Activated naive CD4-positive, alpha-beta T cell treated with anti-CD3 and anti-CD28 coated beads, Interleukin-2, amount 10 ng/mL, durations not matched to agents 7 days and 5 days (primary cell): Measurements from ENCODE around the gene CFAP141.

ENCODE experiments used
- CTCF ChIA-PET: fragments of 350-600 bp; sonication (Branson Sonifier 250); formaldehyde crosslinking; loops from one replicate; lab custom pipeline; 2021; ENCODE audit warnings: antibody characterized with exemption; lab: Charles Lee
- DNase-seq: peaks from one replicate; pipeline ENCODE4 v3.0.0-alpha.2; 2020
- H3K27ac Mint-ChIP-seq: one replicate; pipeline ENCODE4 v1.8.0; 2021; ENCODE audit warnings: mild to moderate bottlenecking, moderate library complexity, mixed read lengths
- H3K27me3 Mint-ChIP-seq: one replicate; pipeline ENCODE4 v1.8.0; 2021; ENCODE audit warnings: mild to moderate bottlenecking, mixed read lengths
- H3K36me3 Mint-ChIP-seq: one replicate; pipeline ENCODE4 v1.8.0; 2021; ENCODE audit warnings: mixed read lengths
- H3K4me1 Mint-ChIP-seq: one replicate; pipeline ENCODE4 v1.8.0; 2021; ENCODE audit warnings: mixed read lengths
- H3K4me3 Mint-ChIP-seq: one replicate; pipeline ENCODE4 v1.8.0; 2021; ENCODE audit warnings: mild to moderate bottlenecking, moderate library complexity, mixed read lengths
- H3K9me3 Mint-ChIP-seq: one replicate; pipeline ENCODE4 v1.8.0; 2021; ENCODE audit warnings: mixed read lengths

CFAP141 gene

GRCh38 chr1:154193821-154194220 is 12.3 kb downstream of the CFAP141 start:
- H3K36me3 Mint-ChIP-seq, result no peaks in the 10 kb centered on the region
- H3K27me3 Mint-ChIP-seq, result peaks cover 59% of the 10 kb centered on the region
- no peak overlapping the region for H3K4me3 Mint-ChIP-seq
- H3K4me1 Mint-ChIP-seq, result no peaks in the 10 kb centered on the region
- H3K9me3 Mint-ChIP-seq, result no peaks in the 10 kb centered on the region
- no peak for DNase-seq
- CTCF ChIA-PET, result interaction anchor here (1.0 kb wide), 1 partner anchor 141 kb away, joined by 3 read pairs; no protein-coding TSS in a partner anchor
- H3K27ac Mint-ChIP-seq, result no peak overlapping the region

DNA sequence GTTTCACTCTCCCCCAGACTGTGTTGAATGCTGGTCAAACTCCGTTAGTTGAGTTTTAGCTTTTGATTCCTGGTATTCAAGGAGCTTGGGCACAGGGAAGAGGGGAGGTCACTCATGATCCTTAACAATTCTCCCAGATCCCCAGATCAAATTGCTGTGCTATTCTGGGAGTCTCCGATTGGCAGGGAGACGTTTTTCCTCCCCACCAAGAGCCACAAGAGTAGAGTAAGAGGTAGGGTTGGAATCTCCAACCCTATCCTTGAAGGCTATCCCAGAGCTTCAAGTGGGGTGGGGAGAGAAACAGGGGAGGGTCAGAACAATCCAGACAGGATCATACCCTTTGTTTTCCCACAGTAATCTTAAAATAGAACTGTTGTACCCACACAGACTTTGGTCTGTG is 13.7 kb downstream of the CFAP141 start:
- CTCF ChIA-PET, result interaction anchor here (1.1 kb wide), 1 partner anchor 153 kb away, joined by 3 read pairs; no protein-coding TSS in a partner anchor

GRCh38 chr1:154191990-154192461 is 14.1 kb downstream of the CFAP141 start, which contains the start of gene TPM3:
TSS of gene TPM3 (minus strand) at chr1:154192100. CDS start at chr1:154192018, 82 bp downstream.
- Mint-ChIP-seq H3K4me3 (no peak within 1 kb of the TSS), H3K36me3 (no peaks in the 10 kb centered on the region), H3K9me3 (no peaks in the 10 kb centered on the region), H3K4me1 (no peaks in the 10 kb centered on the region), H3K27ac (no peak within 1 kb of the TSS), H3K27me3 (peaks cover 70% of the 10 kb centered on the region)
- CTCF ChIA-PET, result interaction anchor here (1.1 kb wide), 1 partner anchor 153 kb away, joined by 3 read pairs; no protein-coding TSS in a partner anchor
- no peak for DNase-seq

More for the DNA sequence above, 13.7 kb downstream of the CFAP141 start:
- no peak overlapping the region for H3K4me3 Mint-ChIP-seq
- H3K27me3 Mint-ChIP-seq, result peaks cover 70% of the 10 kb centered on the region
- DNase-seq, result no peak
- H3K9me3 Mint-ChIP-seq, result no peaks in the 10 kb centered on the region
- H3K4me1 Mint-ChIP-seq, result no peaks in the 10 kb centered on the region
- no peak overlapping the region for H3K27ac Mint-ChIP-seq
- no peaks in the 10 kb centered on the region for H3K36me3 Mint-ChIP-seq

DNA sequence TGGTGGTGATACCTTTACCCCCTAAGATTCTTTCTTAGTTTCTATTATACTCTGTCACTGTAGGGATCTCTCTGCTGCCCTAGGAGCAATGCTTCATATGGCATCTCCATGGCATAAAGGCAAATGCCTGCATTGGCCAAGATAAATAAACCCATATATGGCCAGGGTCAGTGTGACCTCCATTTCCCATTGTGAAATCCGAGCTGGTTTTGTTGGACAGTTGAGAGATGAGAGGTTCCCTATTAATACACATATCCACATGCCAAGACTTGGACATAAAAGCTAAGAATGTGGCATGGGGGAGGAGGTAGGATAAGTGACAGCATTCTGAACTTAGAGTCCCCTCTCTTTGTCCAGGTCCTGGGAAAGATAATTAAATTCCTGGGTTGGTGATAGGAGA is 15.6 kb downstream of the CFAP141 start:
- Mint-ChIP-seq H3K4me3 (no peak overlapping the region), H3K27ac (no peak overlapping the region), H3K4me1 (peaks cover 10% of the 10 kb centered on the region), H3K27me3 (peaks cover 74% of the 10 kb centered on the region), H3K36me3 (no peaks in the 10 kb centered on the region), H3K9me3 (no peaks in the 10 kb centered on the region)
- no peak for DNase-seq
- CTCF ChIA-PET, result interaction anchor here (0.6 to 0.9 kb wide), 2 partner anchors 9 to 154 kb away, joined by 3 read pairs; no protein-coding TSS in a partner anchor

GRCh38 chr1:154186852-154187501 is 19.2 kb downstream of the CFAP141 start:
- Mint-ChIP-seq H3K27ac (no peak overlapping the region), H3K4me1 (peaks cover 22% of the 10 kb centered on the region), H3K9me3 (no peaks in the 10 kb centered on the region), H3K4me3 (no peak overlapping the region), H3K36me3 (peaks cover 7% of the 10 kb centered on the region), H3K27me3 (peaks cover 44% of the 10 kb centered on the region)
- DNase-seq, result no peak
- CTCF ChIA-PET, result interaction anchor here (1.0 kb wide), 1 partner anchor 14 kb away, joined by 6 read pairs; no protein-coding TSS in a partner anchor

DNA sequence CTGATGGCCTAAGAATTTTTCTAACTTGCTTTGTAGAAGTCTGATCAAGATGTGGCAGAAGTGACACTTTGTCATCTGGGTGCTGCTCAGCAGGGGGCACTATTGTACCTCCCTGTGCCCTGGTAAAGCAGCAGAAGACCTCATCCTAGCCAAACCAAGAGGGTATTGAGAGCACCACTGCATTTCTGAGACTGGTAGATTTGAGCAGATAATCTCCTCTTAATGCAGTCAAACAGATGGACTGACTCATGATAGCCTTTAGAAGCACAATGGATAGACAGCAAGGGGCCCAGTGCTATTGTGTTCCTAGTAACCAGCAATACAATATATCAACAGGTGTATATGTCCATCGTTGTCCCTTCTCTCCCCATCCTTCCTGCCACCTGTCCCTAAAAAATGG is 20.0 kb downstream of the CFAP141 start:
- peaks cover 15% of the 10 kb centered on the region for H3K36me3 Mint-ChIP-seq
- peaks cover 29% of the 10 kb centered on the region for H3K4me1 Mint-ChIP-seq
- no peaks in the 10 kb centered on the region for H3K9me3 Mint-ChIP-seq
- no peak overlapping the region for H3K4me3 Mint-ChIP-seq
- DNase-seq, result peak; percentile 84
- H3K27me3 Mint-ChIP-seq, result peaks cover 36% of the 10 kb centered on the region
- no peak overlapping the region for H3K27ac Mint-ChIP-seq
- CTCF ChIA-PET, result interaction anchor here (1.0 to 1.3 kb wide), 2 partner anchors 15 to 149 kb away, joined by 4 to 6 read pairs; no protein-coding TSS in a partner anchor

DNA sequence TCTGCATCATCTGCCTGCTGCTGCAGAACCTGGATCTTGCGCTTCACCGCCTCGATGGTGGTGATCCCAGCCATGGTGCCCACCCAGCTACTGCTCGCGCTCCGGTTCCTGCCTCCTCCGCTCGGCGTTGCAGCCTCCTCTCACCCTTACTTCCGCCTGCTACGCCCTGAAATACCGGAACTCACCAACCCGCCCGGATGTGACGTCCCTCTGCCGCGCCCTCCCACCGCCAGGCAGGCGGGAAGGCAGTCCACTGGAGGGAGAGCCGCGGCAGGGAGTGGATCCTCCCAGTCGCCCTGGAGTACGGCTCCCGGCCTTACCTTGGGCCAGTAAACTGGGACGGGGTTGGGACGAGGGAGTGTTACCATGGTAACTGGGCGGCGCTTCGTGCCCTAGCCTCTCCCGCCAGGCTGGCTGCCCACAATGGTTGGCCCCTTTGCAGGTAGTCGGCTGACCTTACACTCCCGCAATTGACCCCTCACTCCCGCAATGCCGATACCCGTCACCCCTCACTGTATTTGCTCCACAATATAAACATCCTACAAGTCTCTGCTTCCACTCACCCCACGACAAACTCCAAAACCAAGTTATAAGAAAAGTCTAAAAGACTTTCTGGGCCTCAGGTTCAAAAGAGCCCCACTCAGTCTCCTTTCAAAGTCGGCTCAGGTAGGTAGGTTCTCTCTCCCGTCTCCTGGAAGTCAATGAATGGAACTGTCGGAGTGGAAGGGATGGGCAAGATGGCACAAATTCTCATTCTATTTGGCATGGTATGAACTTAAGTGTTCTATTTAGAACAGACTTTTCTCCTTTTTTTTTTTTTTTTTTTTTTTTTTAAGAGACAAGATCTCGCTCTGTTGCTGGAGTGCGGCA is 22.9 kb downstream of the CFAP141 start:
- DNase-seq, result peak; percentile 97
- Mint-ChIP-seq H3K27ac (peak overlapping the region; percentile 99), H3K4me3 (peak overlapping the region; percentile 100), H3K36me3 (peaks cover 42% of the 10 kb centered on the region), H3K4me1 (peaks cover 57% of the 10 kb centered on the region), H3K27me3 (peaks cover 17% of the 10 kb centered on the region), H3K9me3 (no peaks in the 10 kb centered on the region)
- CTCF ChIA-PET, result no interaction called here

DNA sequence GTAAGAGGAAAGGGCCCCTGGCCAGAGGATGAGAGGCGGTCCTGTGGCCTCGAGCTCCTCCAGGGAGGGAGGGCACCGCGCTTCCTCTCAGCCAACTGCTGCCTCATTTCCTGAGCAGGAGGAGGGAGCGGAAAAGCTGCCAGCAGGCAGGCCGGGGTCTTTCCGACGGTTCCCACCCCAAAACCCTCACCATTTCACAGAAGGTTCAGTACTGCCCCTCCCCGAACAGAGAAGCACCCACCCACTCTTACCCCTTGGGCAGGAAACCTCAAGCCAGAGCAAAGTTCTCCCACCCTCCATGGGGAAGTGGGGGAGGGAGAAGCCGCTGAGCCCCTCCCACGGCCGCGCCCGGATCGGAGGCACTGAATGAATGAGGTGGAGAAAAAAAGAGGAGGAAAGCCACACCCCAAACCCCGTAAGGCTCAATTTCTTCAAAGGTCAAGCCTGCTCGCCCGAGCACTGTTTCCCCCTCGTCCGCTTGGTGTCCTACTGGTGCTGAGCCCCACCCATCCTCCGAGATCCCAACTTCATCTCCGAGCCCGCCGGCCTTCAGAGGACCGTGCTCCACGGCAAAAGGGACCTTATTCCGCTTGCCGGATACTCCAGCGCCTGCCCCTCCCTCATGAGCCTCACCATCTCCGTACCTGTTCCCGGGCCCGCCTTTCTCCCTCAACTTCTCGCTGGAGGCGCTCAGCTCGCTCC is 23.6 kb downstream of the CFAP141 start:
- Mint-ChIP-seq H3K36me3 (peaks cover 48% of the 10 kb centered on the region), H3K27ac (peak overlapping the region; percentile 99), H3K27me3 (peaks cover 10% of the 10 kb centered on the region), H3K4me1 (peaks cover 65% of the 10 kb centered on the region), H3K4me3 (peak overlapping the region; percentile 100), H3K9me3 (no peaks in the 10 kb centered on the region)
- peak; percentile 91 for DNase-seq
- CTCF ChIA-PET, result interaction anchor here (1.9 kb wide), 1 partner anchor 147 kb away, joined by 4 read pairs; no protein-coding TSS in a partner anchor

- Mint-ChIP-seq H3K4me1 (peaks cover 70% of the 10 kb centered on the region), H3K4me3 (peak overlapping the region; percentile 100), H3K27me3 (peaks cover 10% of the 10 kb centered on the region), H3K9me3 (no peaks in the 10 kb centered on the region), H3K27ac (peak overlapping the region; percentile 99), H3K36me3 (peaks cover 53% of the 10 kb centered on the region)
- no peak for DNase-seq
- CTCF ChIA-PET, result interaction anchor here (1.4 to 1.9 kb wide), 2 partner anchors 17 to 147 kb away, joined by 3 to 4 read pairs; no protein-coding TSS in a partner anchor
These were observed 24.2 kb downstream of the CFAP141 start for GRCh38 chr1:154181944-154182343.

DNA sequence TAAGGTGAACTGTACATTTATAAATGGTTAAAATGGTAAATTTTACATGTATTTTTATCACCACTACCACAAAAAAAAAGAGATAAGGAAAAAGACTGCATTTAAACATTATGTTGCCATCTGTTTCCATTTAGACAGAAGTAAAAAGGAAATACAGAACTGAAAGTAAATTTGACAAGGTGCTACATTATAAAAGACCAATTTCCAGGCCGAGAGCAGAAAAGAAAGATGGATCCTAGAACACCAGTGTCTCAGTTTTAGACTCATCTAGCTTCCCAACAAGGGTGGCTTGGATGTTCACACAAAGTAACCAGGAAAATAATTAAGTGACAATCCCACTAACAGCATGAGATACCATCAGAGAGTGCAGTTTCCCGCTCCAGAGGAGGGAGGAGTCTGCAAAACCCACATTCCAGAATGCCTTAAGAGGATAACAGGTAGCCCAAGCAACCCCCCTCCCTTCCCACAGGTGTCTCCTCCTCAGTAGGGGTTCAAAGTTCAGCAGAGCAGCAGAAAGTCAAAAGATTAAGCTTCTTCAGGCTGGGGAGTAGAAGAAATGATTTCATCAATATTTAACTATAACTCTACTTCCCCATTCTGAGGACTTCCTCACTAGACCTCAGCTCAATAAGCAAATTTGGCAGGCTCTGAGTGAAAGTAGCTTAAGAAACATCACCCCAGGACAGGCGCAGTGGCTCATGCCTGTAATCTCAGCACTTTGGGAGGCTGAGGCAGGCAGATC is 26.0 kb downstream of the CFAP141 start:
- H3K27me3 Mint-ChIP-seq, result peaks cover 4% of the 10 kb centered on the region

GRCh38 chr1:154178911-154179811 is 27.0 kb downstream of the CFAP141 start:
- CTCF ChIA-PET, result interaction anchor here (1.3 kb wide), 1 partner anchor 20 kb away, joined by 3 read pairs; no protein-coding TSS in a partner anchor
- no peaks in the 10 kb centered on the region for H3K9me3 Mint-ChIP-seq
- peak overlapping the region; percentile 100 for H3K4me3 Mint-ChIP-seq
- H3K4me1 Mint-ChIP-seq, result peaks cover 80% of the 10 kb centered on the region
- DNase-seq, result no peak
- H3K27me3 Mint-ChIP-seq, result peaks cover 4% of the 10 kb centered on the region
- peak overlapping the region; percentile 85 for H3K27ac Mint-ChIP-seq
- peaks cover 73% of the 10 kb centered on the region for H3K36me3 Mint-ChIP-seq

More for the DNA sequence above, 26.0 kb downstream of the CFAP141 start:
- peaks cover 79% of the 10 kb centered on the region for H3K4me1 Mint-ChIP-seq
- peak overlapping the region; percentile 100 for H3K4me3 Mint-ChIP-seq
- H3K27ac Mint-ChIP-seq, result peak overlapping the region; percentile 85
- no peak for DNase-seq
- H3K36me3 Mint-ChIP-seq, result peaks cover 66% of the 10 kb centered on the region
- CTCF ChIA-PET, result interaction anchor here (0.9 to 1.9 kb wide), 4 partner anchors 21 to 670 kb away, joined by 3 to 4 read pairs (median 3); no protein-coding TSS in a partner anchor
- no peaks in the 10 kb centered on the region for H3K9me3 Mint-ChIP-seq

DNA sequence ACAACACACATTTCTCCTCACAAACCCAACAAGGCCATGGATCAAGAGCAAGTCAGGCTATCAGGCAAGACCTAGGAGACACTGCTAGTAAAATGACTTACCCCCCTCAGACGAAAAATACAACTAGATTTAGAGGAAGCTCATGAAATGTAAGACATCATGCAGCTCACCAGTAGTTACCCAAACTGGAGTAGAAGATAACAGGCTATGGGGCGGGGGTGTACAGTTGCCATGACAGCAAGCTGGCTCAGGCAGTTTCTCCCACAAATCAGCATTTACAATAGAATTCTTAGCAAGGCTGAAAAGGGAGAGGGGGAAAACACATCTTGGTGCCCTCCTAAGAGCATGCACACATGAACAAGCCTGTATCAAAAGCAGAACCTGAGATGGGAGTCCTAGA is 28.1 kb downstream of the CFAP141 start:
- CTCF ChIA-PET, result interaction anchor here (0.9 kb wide), 1 partner anchor 191 kb away, joined by 6 read pairs; no protein-coding TSS in a partner anchor
- Mint-ChIP-seq H3K27me3 (peaks cover 3% of the 10 kb centered on the region), H3K4me3 (peak overlapping the region; percentile 0), H3K4me1 (peaks cover 74% of the 10 kb centered on the region), H3K27ac (peak overlapping the region; percentile 20), H3K9me3 (no peaks in the 10 kb centered on the region), H3K36me3 (peaks cover 76% of the 10 kb centered on the region)
- no peak for DNase-seq
